A549 treated with AZD9567 at 1 μM for 4 hours (cell line): ENCODE measurements around the gene ANKDD1B. TPM values are rescaled to one million over a fixed set of nuclear protein-coding genes. Genes with fewer than 3 reads are reported as not detected.

Experiments used
- total RNA-seq: library from RNA; stranded (reverse); fragments of 200-300 nt; extraction: Qiagen RNA extraction; gene quantifications from 5 replicates; pipeline ENCODE4 v1.2.3, GENCODE V29; 2022; ENCODE audit not compliant: insufficient read depth

Gene ANKDD1B
- 0.06 TPM in 1 of 5 replicates, not detected in the others for total RNA-seq

DNA sequence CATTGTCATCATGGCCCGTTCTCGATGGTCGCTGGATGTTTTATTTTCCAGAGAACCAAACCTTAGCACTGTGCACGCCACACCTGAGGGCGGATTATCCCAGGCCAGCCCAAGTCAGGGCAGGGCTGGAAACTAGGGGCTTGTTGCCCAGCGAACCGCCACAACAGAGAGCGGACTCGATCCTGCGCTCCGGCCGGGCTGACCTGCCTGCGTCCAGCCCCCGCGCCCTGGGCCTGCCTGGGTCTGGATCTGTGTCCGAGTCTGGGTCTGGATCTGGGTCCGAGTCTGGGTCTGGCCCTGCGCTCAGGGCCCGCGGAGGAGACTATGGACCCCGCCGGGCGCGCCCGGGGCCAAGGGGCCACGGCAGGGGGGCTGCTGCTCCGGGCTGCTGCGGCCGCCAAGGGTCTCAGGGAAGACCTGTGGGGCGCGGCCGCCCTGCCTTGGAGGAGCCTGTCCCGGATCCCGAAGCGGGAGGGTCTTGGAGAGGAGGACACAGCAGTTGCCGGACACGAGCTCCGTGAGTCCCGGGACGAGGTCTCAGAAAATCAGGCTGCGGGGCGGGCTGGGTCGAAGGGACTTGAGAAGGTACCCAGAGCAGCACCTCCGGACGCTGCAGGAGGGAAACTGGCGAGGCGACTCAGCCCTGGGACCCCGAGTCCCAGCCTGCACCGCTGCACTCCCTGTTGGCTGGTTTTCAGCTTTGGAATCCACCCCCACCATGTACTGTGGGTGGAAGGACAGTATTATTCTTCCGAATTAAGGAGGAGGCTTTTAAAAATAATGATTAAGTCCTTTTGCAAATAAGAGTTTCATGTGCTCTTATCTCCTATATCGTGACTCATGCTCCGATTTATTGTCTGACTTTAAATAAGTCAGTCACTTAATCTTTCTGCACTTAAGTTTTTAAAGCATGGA is at the start of gene ANKDD1B:
Gene ANKDD1B (plus strand): TSS at position 143 of the 915 bp plus-strand sequence. CDS start 182 bp downstream, at position 325.

DNA sequence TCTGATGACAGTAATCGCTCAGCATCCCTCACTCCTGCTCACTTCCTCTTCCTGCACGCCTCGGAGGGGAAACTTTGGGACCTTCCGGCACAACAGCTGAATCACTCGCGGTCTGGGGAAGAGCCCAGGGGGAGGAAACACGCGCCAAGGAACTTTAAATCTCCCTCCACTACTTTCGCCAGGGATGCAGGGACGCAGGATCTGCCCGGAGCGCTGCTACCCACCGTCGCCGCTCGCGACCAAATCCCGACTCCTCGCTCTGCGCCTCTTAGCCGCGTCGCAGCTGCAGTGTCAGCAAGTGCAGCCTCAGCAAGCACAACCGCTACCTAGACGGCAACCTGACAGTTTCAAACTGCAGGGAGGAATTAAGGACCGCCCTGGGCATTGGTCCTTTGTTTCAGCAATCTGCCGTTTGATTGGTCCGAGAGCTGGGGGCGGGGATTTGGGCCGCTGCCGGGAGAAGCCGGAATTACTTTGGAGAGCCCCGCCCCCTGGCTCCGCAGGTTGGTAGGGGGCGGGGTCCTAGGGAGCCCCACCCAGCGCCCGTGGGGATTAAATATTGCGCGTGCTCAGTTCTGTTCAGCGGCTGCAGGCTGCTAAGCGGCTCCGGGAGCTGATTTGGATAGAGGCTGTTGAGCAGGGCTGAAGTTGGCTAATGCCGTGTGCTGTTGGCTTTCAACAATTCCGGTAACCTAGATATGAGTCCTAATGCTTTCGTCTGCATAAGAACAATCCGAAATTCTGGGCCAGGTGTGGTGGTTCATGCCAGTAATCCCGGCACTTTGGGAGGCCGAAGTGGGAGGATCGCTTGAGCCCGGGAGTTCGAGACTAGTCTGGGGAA is 106.0 kb downstream of the ANKDD1B start, which contains the start of gene POC5:
Gene POC5 (minus strand): TSS at position 356 of the 841 bp plus-strand sequence. CDS start 4,500 bp downstream, outside the sequence.

Other genes with a start within 250 kb of the ANKDD1B start
- 20.7 to 24.5 TPM (median 24.0 TPM) in 5 replicates for gene CERT1, start 99.8 kb upstream of the ANKDD1B start, total RNA-seq
- gene POLK, start 99.6 kb upstream of the ANKDD1B start, total RNA-seq = 8.4 to 11.9 TPM (median 10.6 TPM) in 5 replicates
- 8.9 to 15.3 TPM (median 11.5 TPM) in 5 replicates for gene POC5, start 106.0 kb downstream of the ANKDD1B start, total RNA-seq